Naive thymus-derived CD4-positive, alpha-beta T cell (primary cell): ENCODE measurements around the gene FMR1NB. TPM values are rescaled to one million over a fixed set of nuclear protein-coding genes. Genes with fewer than 3 reads are reported as not detected.

Experiments
- ATAC-seq: fragments of 150-1000 bp; cut with Tn5 transposase; 2 replicates; pipeline ENCODE4 v1.10.0; 2021; ENCODE audit warnings: mild to moderate bottlenecking, moderate library complexity
- CTCF ChIA-PET: fragments of 350-600 bp; sonication (Branson Sonifier 250); formaldehyde crosslinking; loops from one replicate; lab custom pipeline; 2021; ENCODE audit warnings: antibody characterized with exemption; lab: Charles Lee
- POLR2A ChIA-PET: fragments of 350-600 bp; sonication (Branson Sonifier 250); formaldehyde crosslinking; loops from one replicate; lab custom pipeline; 2021; ENCODE audit warnings: antibody characterized with exemption, inconsistent platforms; lab: Charles Lee
- DNase-seq, 9 donors: peaks; one replicate each; pipeline versions ENCODE4 v3.0.0 to v3.0.0-alpha.2; 2020 to 2022; ENCODE audit warnings: mixed read lengths in 1 of 9
- H3K27ac ChIP-seq: one replicate; pipeline ENCODE4 v1.7.0; 2013; ENCODE audit warnings: mild to moderate bottlenecking, low read depth, low read length, moderate library complexity
- H3K27me3 ChIP-seq, 2 donors: one replicate each; pipeline ENCODE4 v1.7.0; 2013; ENCODE audit warnings: low read length in 2 of 2, mild to moderate bottlenecking in 2 of 2, moderate library complexity in 2 of 2; ENCODE audit not compliant: control insufficient read depth in 2 of 2, insufficient read depth in 2 of 2
- H3K36me3 ChIP-seq, 3 experiments: 1 replicate in 2 of 3; 2 replicates in 1 of 3; pipeline ENCODE4 v1.7.0; 2013; ENCODE audit warnings: low read length in 3 of 3, mild to moderate bottlenecking in 3 of 3, moderate library complexity in 1 of 3; ENCODE audit not compliant: insufficient read depth in 3 of 3, control insufficient read depth in 2 of 3
- H3K4me1 ChIP-seq, 2 donors: one replicate each; pipeline ENCODE4 v1.7.0; 2013; ENCODE audit warnings: low read length in 2 of 2, mild to moderate bottlenecking in 2 of 2, moderate library complexity in 1 of 2; ENCODE audit not compliant: control insufficient read depth in 2 of 2, insufficient read depth in 2 of 2
- H3K4me3 ChIP-seq: 2 replicates; pipeline ENCODE4 v1.7.0; 2013; ENCODE audit warnings: mild to moderate bottlenecking, low read length
- H3K9me3 ChIP-seq, 3 experiments: 1 replicate in 2 of 3; 2 replicates in 1 of 3; pipeline ENCODE4 v1.7.0; 2013; ENCODE audit warnings: low read length in 3 of 3; ENCODE audit not compliant: control insufficient read depth in 2 of 3
- H3K27ac Mint-ChIP-seq, 9 donors: one replicate each; pipeline ENCODE4 v1.8.0; 2020 to 2022; ENCODE audit warnings: mixed read lengths in 9 of 9, mild to moderate bottlenecking in 8 of 9, moderate library complexity in 5 of 9, inconsistent platforms in 2 of 9
- H3K27me3 Mint-ChIP-seq, 5 donors: one replicate each; pipeline ENCODE4 v1.8.0; 2021 to 2022; ENCODE audit warnings: mixed read lengths in 5 of 5, mild to moderate bottlenecking in 1 of 5
- H3K36me3 Mint-ChIP-seq, 5 donors: one replicate each; pipeline ENCODE4 v1.8.0; 2020 to 2022; ENCODE audit warnings: mixed read lengths in 5 of 5, mild to moderate bottlenecking in 3 of 5, inconsistent platforms in 1 of 5
- H3K4me1 Mint-ChIP-seq, 7 donors: one replicate each; pipeline ENCODE4 v1.8.0; 2020 to 2022; ENCODE audit warnings: mixed read lengths in 7 of 7, mild to moderate bottlenecking in 3 of 7, inconsistent platforms in 1 of 7
- H3K4me3 Mint-ChIP-seq, 10 donors: one replicate each; pipeline ENCODE4 v1.8.0; 2020 to 2022; ENCODE audit warnings: mild to moderate bottlenecking in 10 of 10, mixed read lengths in 10 of 10, moderate library complexity in 6 of 10, inconsistent platforms in 2 of 10
- H3K9me3 Mint-ChIP-seq, 11 donors: one replicate each; pipeline ENCODE4 v1.8.0; 2020 to 2022; ENCODE audit warnings: mixed read lengths in 11 of 11, mild to moderate bottlenecking in 4 of 11, inconsistent platforms in 1 of 11, moderate library complexity in 1 of 11
- intact Hi-C, 2 donors: fragments of 100-400 bp; cut with micrococcal nuclease; formaldehyde crosslinking; loops; one replicate each; pipeline ENCODE4 v1.15.1; 2023
- polyA plus RNA-seq, 2 donors: library from polyadenylated mRNA; unstranded; fragments of 300-500 nt; fragmentation: Illumina TruSeq; gene quantifications; one replicate each; pipeline ENCODE4 v1.2.3, GENCODE V29; 2021
- total RNA-seq, 6 experiments: library from RNA in 5 of 6; stranded (reverse) in 5 of 6; gene quantifications; 1 replicate in 5 of 6; 2 replicates in 1 of 6; pipeline ENCODE4 v1.2.3 and lab custom pipeline; 2021 to 2026

FMR1NB gene, protein sequence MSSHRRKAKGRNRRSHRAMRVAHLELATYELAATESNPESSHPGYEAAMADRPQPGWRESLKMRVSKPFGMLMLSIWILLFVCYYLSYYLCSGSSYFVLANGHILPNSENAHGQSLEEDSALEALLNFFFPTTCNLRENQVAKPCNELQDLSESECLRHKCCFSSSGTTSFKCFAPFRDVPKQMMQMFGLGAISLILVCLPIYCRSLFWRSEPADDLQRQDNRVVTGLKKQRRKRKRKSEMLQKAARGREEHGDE
- total RNA-seq = not detected
- polyA plus RNA-seq = not detected
- total RNA-seq (lab: John Stamatoyannopoulos, UW) = not detected

- intact Hi-C loops = no loop called here
- DNase-seq = no peak
- POLR2A ChIA-PET = no interaction called here
Measured at GRCh38 chrX:147981038-147981752, at the start of gene FMR1NB. TSS of gene FMR1NB (plus strand) at chrX:147981337. CDS start at chrX:147981403, 66 bp downstream.

DNA sequence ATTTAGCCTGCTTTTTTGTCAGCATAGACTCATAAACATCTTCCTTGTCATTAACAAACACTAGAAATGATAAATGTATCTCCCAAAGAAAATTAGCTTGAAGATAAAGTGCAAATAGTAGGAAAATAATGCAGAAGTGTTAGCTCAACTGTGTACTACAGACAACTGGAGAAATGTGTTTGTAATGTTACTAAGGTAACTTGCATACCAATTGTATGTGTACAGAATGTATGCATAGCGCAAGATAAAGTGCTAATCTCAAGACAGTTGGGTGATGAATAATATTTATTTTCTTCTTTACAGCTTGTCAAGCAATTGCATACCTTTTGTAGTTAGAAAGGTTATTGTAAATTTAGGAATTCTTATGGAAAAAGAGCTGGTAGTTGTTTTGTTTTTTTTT, 47.3 kb upstream of the FMR1NB start:
- DNase-seq (no peak), ATAC-seq (no peak)
- Mint-ChIP-seq H3K27me3 (no peaks in the 10 kb centered on the region), H3K9me3 (no peaks in the 10 kb centered on the region), H3K4me3 (no peak overlapping the region), H3K36me3 (peaks cover 0 to 23% (median 10%) of the 10 kb centered on the region in 5 donors), H3K27ac (peak overlapping the region in 1 of 9 donors; percentile 28), H3K4me1 (peaks cover 0 to 4% (median 0%) of the 10 kb centered on the region in 7 donors)
- no peak overlapping the region for H3K27ac ChIP-seq
- CTCF ChIA-PET = no interaction called here
- peaks cover 2 to 22% (median 12%) of the 10 kb centered on the region in 3 experiments for H3K36me3 ChIP-seq
- intact Hi-C loops = no loop called here
- POLR2A ChIA-PET = no interaction called here
- no peaks in the 10 kb centered on the region for H3K27me3 ChIP-seq
- H3K4me3 ChIP-seq = no peak overlapping the region
- H3K9me3 ChIP-seq = no peaks in the 10 kb centered on the region
- H3K4me1 ChIP-seq = no peaks in the 10 kb centered on the region

More at GRCh38 chrX:147981038-147981752, at the start of gene FMR1NB:
- Mint-ChIP-seq H3K4me1 (no peaks in the 10 kb centered on the region), H3K27ac (no peak within 1 kb of the TSS), H3K9me3 (peaks cover 0 to 2% (median 0%) of the 10 kb centered on the region in 11 donors), H3K4me3 (no peak within 1 kb of the TSS), H3K27me3 (no peaks in the 10 kb centered on the region), H3K36me3 (no peaks in the 10 kb centered on the region)
- H3K4me3 ChIP-seq = no peak within 1 kb of the TSS
- CTCF ChIA-PET = no interaction called here
- H3K36me3 ChIP-seq = no peaks in the 10 kb centered on the region
- H3K4me1 ChIP-seq = no peaks in the 10 kb centered on the region
- H3K9me3 ChIP-seq = no peaks in the 10 kb centered on the region
- no peaks in the 10 kb centered on the region for H3K27me3 ChIP-seq
- no peak within 1 kb of the TSS for H3K27ac ChIP-seq
- ATAC-seq = no peak

DNA sequence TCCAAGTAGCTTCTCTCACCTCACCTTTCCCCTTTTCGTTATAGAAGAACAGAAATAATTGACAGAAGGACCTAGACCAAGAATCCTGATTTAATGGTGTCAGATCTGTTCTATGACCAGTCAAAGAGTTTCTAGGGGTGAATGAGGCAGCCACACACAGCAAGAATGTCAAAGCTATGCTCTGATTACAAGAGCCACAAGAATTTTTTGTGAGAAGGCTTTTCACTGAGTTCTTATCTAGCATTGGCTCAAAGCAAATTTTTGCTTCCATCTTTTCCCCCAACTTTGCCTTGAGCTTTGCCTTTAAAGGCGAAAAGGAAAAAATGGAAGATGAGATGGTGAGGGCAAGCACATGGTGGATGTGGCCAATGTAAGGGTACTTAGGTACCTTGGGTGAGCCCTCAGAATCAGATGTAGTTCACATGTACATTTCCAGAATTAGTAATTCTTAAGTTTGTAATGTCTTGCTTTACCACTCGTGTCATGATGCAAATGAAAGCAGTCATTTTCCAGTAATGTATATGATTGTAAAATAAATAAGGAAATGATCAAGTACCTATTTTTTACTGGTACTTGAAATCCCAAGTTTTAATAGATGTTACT, 45.9 kb upstream of the FMR1NB start:
- ATAC-seq (no peak), DNase-seq (no peak)
- ChIA-PET CTCF (no interaction called here), POLR2A (no interaction called here)
- Histone ChIP-seq H3K4me3 (no peak overlapping the region), H3K36me3 (peaks cover 2 to 19% (median 9%) of the 10 kb centered on the region in 3 experiments), H3K9me3 (no peaks in the 10 kb centered on the region), H3K4me1 (no peaks in the 10 kb centered on the region), H3K27ac (no peak overlapping the region), H3K27me3 (no peaks in the 10 kb centered on the region)
- intact Hi-C loops = no loop called here
- peaks cover 0 to 23% (median 10%) of the 10 kb centered on the region in 5 donors for H3K36me3 Mint-ChIP-seq
- H3K4me3 Mint-ChIP-seq = no peak overlapping the region
- H3K27ac Mint-ChIP-seq = no peak overlapping the region
- H3K27me3 Mint-ChIP-seq = no peaks in the 10 kb centered on the region
- H3K9me3 Mint-ChIP-seq = no peaks in the 10 kb centered on the region
- H3K4me1 Mint-ChIP-seq = no peaks in the 10 kb centered on the region

GRCh38 chrX:147945286-147945685, 35.9 kb upstream of the FMR1NB start:
- Histone ChIP-seq H3K27ac (no peak overlapping the region), H3K36me3 (peaks cover 3 to 26% (median 14%) of the 10 kb centered on the region in 3 experiments), H3K9me3 (no peaks in the 10 kb centered on the region), H3K27me3 (no peaks in the 10 kb centered on the region), H3K4me3 (no peak overlapping the region), H3K4me1 (no peaks in the 10 kb centered on the region)
- ChIA-PET CTCF (no interaction called here), POLR2A (no interaction called here)
- Mint-ChIP-seq H3K4me3 (no peak overlapping the region), H3K27me3 (no peaks in the 10 kb centered on the region), H3K9me3 (peaks cover 0 to 1% (median 0%) of the 10 kb centered on the region in 11 donors), H3K4me1 (no peaks in the 10 kb centered on the region), H3K36me3 (peaks cover 0 to 33% (median 18%) of the 10 kb centered on the region in 5 donors), H3K27ac (no peak overlapping the region)
- no peak for ATAC-seq
- DNase-seq = no peak
- intact Hi-C loops = no loop called here

GRCh38 chrX:147948531-147948930, 32.6 kb upstream of the FMR1NB start:
- peaks cover 0 to 23% (median 10%) of the 10 kb centered on the region in 5 donors for H3K36me3 Mint-ChIP-seq
- no peak overlapping the region for H3K4me3 Mint-ChIP-seq
- no peaks in the 10 kb centered on the region for H3K9me3 Mint-ChIP-seq
- H3K4me1 Mint-ChIP-seq = no peaks in the 10 kb centered on the region
- Histone ChIP-seq H3K27ac (no peak overlapping the region), H3K36me3 (peaks cover 0 to 16% (median 7%) of the 10 kb centered on the region in 3 experiments), H3K27me3 (no peaks in the 10 kb centered on the region), H3K4me1 (no peaks in the 10 kb centered on the region), H3K4me3 (no peak overlapping the region), H3K9me3 (no peaks in the 10 kb centered on the region)
- no peak overlapping the region for H3K27ac Mint-ChIP-seq
- ChIA-PET CTCF (interaction anchor here (0.7 kb wide), 1 partner anchor 253 kb away, joined by 3 read pairs; no protein-coding TSS in a partner anchor), POLR2A (no interaction called here)
- no peak for ATAC-seq
- intact Hi-C loops = no loop called here
- DNase-seq = no peak
- H3K27me3 Mint-ChIP-seq = no peaks in the 10 kb centered on the region

- CTCF ChIA-PET = no interaction called here
- DNase-seq (no peak), ATAC-seq (no peak)
- no peaks in the 10 kb centered on the region for H3K4me1 Mint-ChIP-seq
- H3K27ac Mint-ChIP-seq = no peak overlapping the region
- peaks cover 0 to 14% (median 5%) of the 10 kb centered on the region in 5 donors for H3K36me3 Mint-ChIP-seq
- Histone ChIP-seq H3K27ac (no peak overlapping the region), H3K27me3 (no peaks in the 10 kb centered on the region), H3K4me1 (no peaks in the 10 kb centered on the region), H3K4me3 (no peak overlapping the region), H3K9me3 (no peaks in the 10 kb centered on the region), H3K36me3 (peaks cover 0 to 7% (median 7%) of the 10 kb centered on the region in 3 experiments)
- POLR2A ChIA-PET = no interaction called here
- intact Hi-C loops = no loop called here
- H3K4me3 Mint-ChIP-seq = no peak overlapping the region
- H3K27me3 Mint-ChIP-seq = no peaks in the 10 kb centered on the region
- H3K9me3 Mint-ChIP-seq = no peaks in the 10 kb centered on the region
Measured at GRCh38 chrX:147950352-147950751, 30.8 kb upstream of the FMR1NB start.
